Mammary epithelial cell (primary cell): ENCODE results near the gene YIPF4.
"Not testable (repeated sequence)": the region's sequence is repeated elsewhere in the genome, so short reads cannot be mapped to it uniquely, and the experiment has no call there.

Experiments used
- CTCF ChIP-seq, 2 donors: IDR thresholded peaks in 1 of 2; conservative IDR thresholded peaks in 1 of 2; 2 replicates each; pipeline ENCODE4 v1.5.1; 2011 to 2012; ENCODE audit warnings: inconsistent platforms in 2 of 2, low read length in 2 of 2, mild to moderate bottlenecking in 2 of 2, control low read depth in 1 of 2, low read depth in 1 of 2; ENCODE audit not compliant: insufficient read depth in 1 of 2; ENCODE audit errors: extremely low read depth in 1 of 2
- EZH2 ChIP-seq: IDR thresholded peaks from 2 replicates; pipeline ENCODE4 v1.6.1; 2012; ENCODE audit warnings: low read length, inconsistent platforms, borderline replicate concordance

DNA sequence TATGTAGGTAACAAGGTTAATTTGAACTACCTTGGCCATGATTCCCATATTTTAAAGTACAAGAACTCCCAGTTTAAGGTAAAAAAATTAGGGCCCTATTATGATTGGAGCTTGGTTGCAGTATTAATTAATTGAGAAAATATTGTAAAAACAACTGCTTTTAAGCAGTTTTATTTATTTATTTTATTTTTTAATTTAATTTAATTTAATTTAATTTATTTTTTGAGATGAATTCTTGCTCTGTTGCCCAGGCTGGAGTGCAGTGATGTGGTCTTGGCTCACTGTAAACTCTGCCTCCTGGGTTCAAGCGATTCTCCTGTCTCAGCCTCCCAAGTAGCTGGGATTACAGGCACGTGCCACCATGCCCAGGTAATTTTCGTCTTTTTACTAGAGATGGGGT, 88.0 kb downstream of the YIPF4 start:
- not testable (repeated sequence) for TF ChIP-seq CTCF (conservative IDR thresholded peaks at IDR 0.05 in 1 of 2, IDR thresholded peaks at IDR 0.05 in 1 of 2; ENCODE audit: extremely low read depth in 1 of 2, insufficient read depth in 1 of 2, low read depth in 1 of 2, low read length in 2 of 2); EZH2
